Neural progenitor cell (in vitro differentiated cells): ENCODE data around the gene NCEH1.

Experiments
- CTCF ChIP-seq: fragments of 200-600 bp; sonication (generic); IDR thresholded peaks from 2 replicates; pipeline ENCODE4 v1.5.1; 2017; ENCODE audit warnings: antibody characterized with exemption, mild to moderate bottlenecking
- EZH2 ChIP-seq: fragments of 200-600 bp; sonication (generic); IDR thresholded peaks from 2 replicates; pipeline ENCODE4 v1.6.1; 2017; ENCODE audit warnings: antibody characterized with exemption, mild to moderate bottlenecking, moderate library complexity
- EZH2phosphoT487 ChIP-seq: fragments of 200-600 bp; sonication (generic); IDR thresholded peaks from 2 replicates; pipeline ENCODE4 v1.6.1; 2017; ENCODE audit warnings: antibody characterized with exemption

- TF ChIP-seq CTCF, result peak; percentile 91
- no peak for TF ChIP-seq EZH2phosphoT487
- no peak for TF ChIP-seq EZH2
Observed at GRCh38 chr3:172675441-172676193, 35.2 kb downstream of the NCEH1 start.
